Measurements from ENCODE around the gene NFATC4. TPM values are rescaled to one million over a fixed set of nuclear protein-coding genes. Genes with fewer than 3 reads are reported as not detected.

NFATC4 gene
- polyA plus RNA-seq, 3 donors: not detected

GRCh38 chr14:24377126-24377525, 9.1 kb downstream of the NFATC4 start:
- no peak overlapping the region for H3K27ac ChIP-seq (ENCODE audit: low read depth in 1 of 2, low read length in 2 of 2)
- WGBS (ENCODE audit: insufficient coverage): 85% methylated on average over 4 of the region's 7 CpGs
- H2AFZ ChIP-seq (ENCODE audit: insufficient read depth, low read depth, low read length, poor library complexity, severe bottlenecking): no peak overlapping the region

GRCh38 chr14:24377657-24378056, 9.7 kb downstream of the NFATC4 start:
- Mint-ChIP-seq H3K4me3 (no peak overlapping the region), H3K9me3 (peaks cover 0 to 2% (median 0%) of the 10 kb centered on the region in 7 donors), H3K36me3 (no peaks in the 10 kb centered on the region), H3K27ac (no peak overlapping the region), H3K4me1 (no peaks in the 10 kb centered on the region), H3K27me3 (ENCODE audit: low read depth in 3 of 3) (peaks cover 7 to 18% (median 8%) of the 10 kb centered on the region in 3 donors)
- H3K4me2 ChIP-seq (replicated peaks; ENCODE audit: extremely low read depth, low read length, poor library complexity, severe bottlenecking): no peak overlapping the region
- H3K79me2 ChIP-seq (ENCODE audit: insufficient read depth, low read length): no peaks in the 10 kb centered on the region
- intact Hi-C loops (cut with micrococcal nuclease): no loop called here
- no peaks in the 10 kb centered on the region for H3K36me3 ChIP-seq (replicated peaks in 1 of 2; ENCODE audit: control insufficient read depth in 1 of 2, insufficient read depth in 2 of 2, low read length in 2 of 2)
- 66% methylated on average over 2 of the region's 2 CpGs for WGBS (ENCODE audit: insufficient coverage)
- no peak overlapping the region for H3K4me3 ChIP-seq (replicated peaks in 1 of 3; ENCODE audit: low read depth in 2 of 3, low read length in 3 of 3)
- no peaks in the 10 kb centered on the region for H3K27me3 ChIP-seq (ENCODE audit: control insufficient read depth in 2 of 2, insufficient read depth in 2 of 2, low read length in 2 of 2)
- DNase-seq: no peak
- H4K20me1 ChIP-seq (ENCODE audit: insufficient read depth, low read length): no peaks in the 10 kb centered on the region
- no peak overlapping the region for H3K9ac ChIP-seq (ENCODE audit: insufficient read depth, low read length, poor library complexity, severe bottlenecking)
- no peaks in the 10 kb centered on the region for H3K9me3 ChIP-seq (replicated peaks in 1 of 2; ENCODE audit: control insufficient read depth in 1 of 2, insufficient read depth in 1 of 2, low read length in 2 of 2)
- H3K27ac ChIP-seq (ENCODE audit: low read depth in 1 of 2, low read length in 2 of 2): no peak overlapping the region
- no peak for TF ChIP-seq CTCF (IDR thresholded peaks at IDR 0.05)
- no peak overlapping the region for H2AFZ ChIP-seq (ENCODE audit: insufficient read depth, low read depth, low read length, poor library complexity, severe bottlenecking)
- no peaks in the 10 kb centered on the region for H3K4me1 ChIP-seq (ENCODE audit: control insufficient read depth in 1 of 2, insufficient read depth in 2 of 2, low read length in 2 of 2)

More at GRCh38 chr14:24377126-24377525, 9.1 kb downstream of the NFATC4 start:
- H3K27ac Mint-ChIP-seq: peak overlapping the region in 1 of 7 donors; percentile 4
- H3K4me3 Mint-ChIP-seq: peak overlapping the region in 1 of 2 donors; percentile 13
- DNase-seq: no peak
- H4K20me1 ChIP-seq (ENCODE audit: insufficient read depth, low read length): no peaks in the 10 kb centered on the region
- no peaks in the 10 kb centered on the region for H3K79me2 ChIP-seq (ENCODE audit: insufficient read depth, low read length)
- intact Hi-C loops (cut with micrococcal nuclease): no loop called here
- H3K9ac ChIP-seq (ENCODE audit: insufficient read depth, low read length, poor library complexity, severe bottlenecking): no peak overlapping the region
- TF ChIP-seq CTCF (IDR thresholded peaks at IDR 0.05): no peak
- no peaks in the 10 kb centered on the region for H3K4me1 ChIP-seq (ENCODE audit: control insufficient read depth in 1 of 2, insufficient read depth in 2 of 2, low read length in 2 of 2)
- no peaks in the 10 kb centered on the region for H3K36me3 Mint-ChIP-seq
- no peaks in the 10 kb centered on the region for H3K36me3 ChIP-seq (replicated peaks in 1 of 2; ENCODE audit: control insufficient read depth in 1 of 2, insufficient read depth in 2 of 2, low read length in 2 of 2)
- H3K27me3 Mint-ChIP-seq (ENCODE audit: low read depth in 3 of 3): peaks cover 7 to 18% (median 8%) of the 10 kb centered on the region in 3 donors
- peaks cover 0 to 2% (median 0%) of the 10 kb centered on the region in 7 donors for H3K9me3 Mint-ChIP-seq
- no peaks in the 10 kb centered on the region for H3K27me3 ChIP-seq (ENCODE audit: control insufficient read depth in 2 of 2, insufficient read depth in 2 of 2, low read length in 2 of 2)
- H3K4me3 ChIP-seq (replicated peaks in 1 of 3; ENCODE audit: low read depth in 2 of 3, low read length in 3 of 3): no peak overlapping the region
- H3K4me1 Mint-ChIP-seq: no peaks in the 10 kb centered on the region
- no peak overlapping the region for H3K4me2 ChIP-seq (replicated peaks; ENCODE audit: extremely low read depth, low read length, poor library complexity, severe bottlenecking)
- H3K9me3 ChIP-seq (replicated peaks in 1 of 2; ENCODE audit: control insufficient read depth in 1 of 2, insufficient read depth in 1 of 2, low read length in 2 of 2): no peaks in the 10 kb centered on the region

Data from CD14-positive monocyte (primary cell).